Neural crest cell (in vitro differentiated cells): ENCODE data around the gene RAB6B. TPM values are rescaled to one million over a fixed set of nuclear protein-coding genes. Genes with fewer than 3 reads are reported as not detected.

Source experiments
- DNase-seq: peaks from one replicate; pipeline ENCODE4 v3.0.0; 2021; ENCODE audit warnings: low read depth, mixed read lengths, low spot score
- H3K27ac Mint-ChIP-seq: one replicate; pipeline ENCODE4 v1.8.0; 2021; ENCODE audit warnings: mild to moderate bottlenecking, mixed read lengths; ENCODE audit not compliant: unreplicated experiment
- H3K27me3 Mint-ChIP-seq: 2 replicates; pipeline ENCODE4 v1.8.0; 2021; ENCODE audit warnings: low read depth, mild to moderate bottlenecking, mixed read lengths
- H3K36me3 Mint-ChIP-seq: 2 replicates; pipeline ENCODE4 v1.8.0; 2021; ENCODE audit warnings: low read depth, mild to moderate bottlenecking, mixed read lengths
- H3K4me1 Mint-ChIP-seq: 2 replicates; pipeline ENCODE4 v1.8.0; 2021; ENCODE audit warnings: mixed read lengths
- H3K4me3 Mint-ChIP-seq: one replicate; pipeline ENCODE4 v1.8.0; 2021; ENCODE audit warnings: mild to moderate bottlenecking, mixed read lengths
- H3K9me3 Mint-ChIP-seq: 2 replicates; pipeline ENCODE4 v1.8.0; 2021; ENCODE audit warnings: mixed read lengths
- CTCF ChIP-seq: fragments of 200-600 bp; sonication (generic); conservative IDR thresholded peaks from 2 replicates; pipeline ENCODE4 v1.5.0; 2021; ENCODE audit warnings: antibody characterized with exemption, mild to moderate bottlenecking
- total RNA-seq: library from RNA; stranded (reverse); gene quantifications from 2 replicates; pipeline ENCODE4 v1.2.1, GENCODE V29; 2021

The RAB6B gene
- total RNA-seq, 1 donor from 2014 or later = 15.5 TPM

DNA sequence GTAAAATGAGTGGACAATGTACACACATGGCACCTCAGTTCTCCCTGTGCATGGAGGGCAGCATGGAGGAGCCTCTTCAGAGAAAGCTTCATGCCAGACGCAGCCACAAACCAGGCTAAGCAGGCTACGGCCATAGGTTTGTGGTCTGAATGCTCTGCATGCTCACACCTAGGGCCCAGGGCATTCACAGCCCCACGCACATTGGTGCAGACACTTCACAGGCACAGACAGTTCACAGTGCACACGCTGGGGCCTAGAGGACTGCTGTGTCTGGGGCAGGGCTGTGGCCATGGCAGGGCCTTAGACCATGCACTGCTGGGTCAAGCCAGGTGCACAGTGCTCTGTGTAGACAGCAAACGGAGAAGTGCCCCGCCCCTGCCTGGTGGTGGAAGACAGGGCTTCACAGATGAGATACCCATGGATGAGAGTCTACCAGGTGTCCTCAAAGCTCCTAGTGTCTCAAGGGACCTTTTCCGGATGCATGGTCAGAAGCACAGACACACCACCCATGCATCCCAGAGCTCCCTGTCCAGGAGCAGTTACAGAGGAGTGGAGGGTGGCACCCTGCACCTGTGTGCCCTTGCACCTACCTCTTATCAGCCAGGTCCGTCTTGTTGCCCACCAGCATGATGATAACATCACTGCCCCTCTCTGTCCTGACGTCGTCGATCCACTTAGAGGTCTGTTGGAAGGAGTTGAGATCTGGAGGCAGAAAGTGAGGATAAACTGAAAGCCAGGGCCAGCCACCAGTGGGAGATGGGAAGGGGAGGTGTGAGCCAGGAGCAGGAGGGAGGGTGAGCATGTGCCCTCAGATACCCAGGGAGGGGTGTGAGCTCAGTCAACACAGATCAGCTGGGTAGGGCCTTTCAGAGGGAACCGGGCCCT is 56.5 kb downstream of the RAB6B start:
- no peaks in the 10 kb centered on the region for H3K27me3 Mint-ChIP-seq
- no peaks in the 10 kb centered on the region for H3K36me3 Mint-ChIP-seq
- H3K27ac Mint-ChIP-seq = no peak overlapping the region
- no peaks in the 10 kb centered on the region for H3K4me1 Mint-ChIP-seq
- no peak overlapping the region for H3K4me3 Mint-ChIP-seq
- TF ChIP-seq CTCF = no peak
- DNase-seq = no peak
- H3K9me3 Mint-ChIP-seq = no peaks in the 10 kb centered on the region

DNA sequence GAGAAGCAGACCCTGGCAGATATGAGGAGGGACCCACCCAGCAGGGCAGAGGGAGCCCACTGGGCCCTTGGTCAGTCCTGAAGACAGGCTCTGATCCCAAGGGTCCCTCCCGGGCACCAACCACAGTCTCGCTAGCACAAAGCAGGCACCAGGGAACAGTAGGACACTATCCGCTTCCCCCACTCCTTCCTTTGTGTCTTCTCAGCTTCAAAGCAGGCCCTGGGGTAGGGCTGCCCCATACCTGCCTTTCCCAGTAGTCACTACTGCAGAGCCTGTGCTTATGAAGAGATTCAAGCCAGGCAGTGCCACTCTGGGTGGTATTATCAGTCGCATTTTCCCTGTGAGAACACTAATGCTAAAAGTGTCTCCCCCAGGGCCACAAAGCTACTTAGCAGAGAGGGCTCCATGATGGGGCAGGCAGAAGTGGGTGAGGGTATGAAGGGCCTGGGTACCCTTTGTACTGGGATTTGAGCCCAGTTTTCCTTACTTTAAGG is 57.3 kb downstream of the RAB6B start:
- Mint-ChIP-seq H3K27me3 (no peaks in the 10 kb centered on the region), H3K27ac (no peak overlapping the region), H3K36me3 (no peaks in the 10 kb centered on the region), H3K9me3 (no peaks in the 10 kb centered on the region), H3K4me3 (no peak overlapping the region), H3K4me1 (no peaks in the 10 kb centered on the region)
- DNase-seq = no peak
- no peak for TF ChIP-seq CTCF

GRCh38 chr3:133837487-133838295 is 58.0 kb downstream of the RAB6B start:
- H3K27ac Mint-ChIP-seq = no peak overlapping the region
- H3K27me3 Mint-ChIP-seq = no peaks in the 10 kb centered on the region
- H3K4me3 Mint-ChIP-seq = no peak overlapping the region
- no peaks in the 10 kb centered on the region for H3K9me3 Mint-ChIP-seq
- no peak for TF ChIP-seq CTCF
- no peaks in the 10 kb centered on the region for H3K36me3 Mint-ChIP-seq
- no peak for DNase-seq
- H3K4me1 Mint-ChIP-seq = no peaks in the 10 kb centered on the region

- Mint-ChIP-seq H3K27ac (peak overlapping the region; percentile 10), H3K27me3 (no peaks in the 10 kb centered on the region), H3K36me3 (no peaks in the 10 kb centered on the region), H3K4me1 (no peaks in the 10 kb centered on the region), H3K4me3 (no peak overlapping the region), H3K9me3 (no peaks in the 10 kb centered on the region)
- DNase-seq = no peak
- no peak for TF ChIP-seq CTCF
Measured at GRCh38 chr3:133836497-133837158, 59.1 kb downstream of the RAB6B start.

GRCh38 chr3:133835961-133836360 is 59.7 kb downstream of the RAB6B start:
- Mint-ChIP-seq H3K9me3 (no peaks in the 10 kb centered on the region), H3K4me3 (no peak overlapping the region), H3K4me1 (no peaks in the 10 kb centered on the region), H3K27me3 (no peaks in the 10 kb centered on the region), H3K27ac (no peak overlapping the region), H3K36me3 (no peaks in the 10 kb centered on the region)
- DNase-seq = no peak
- TF ChIP-seq CTCF = no peak
